Measurements from ENCODE around the gene PROKR2. TPM values are rescaled to one million over a fixed set of nuclear protein-coding genes. Genes with fewer than 3 reads are reported as not detected.

Gene PROKR2
- total RNA-seq, 3 donors from 2014 or later (not counting 1 experiment from before 2014, with no cell fraction given) = not detected

DNA sequence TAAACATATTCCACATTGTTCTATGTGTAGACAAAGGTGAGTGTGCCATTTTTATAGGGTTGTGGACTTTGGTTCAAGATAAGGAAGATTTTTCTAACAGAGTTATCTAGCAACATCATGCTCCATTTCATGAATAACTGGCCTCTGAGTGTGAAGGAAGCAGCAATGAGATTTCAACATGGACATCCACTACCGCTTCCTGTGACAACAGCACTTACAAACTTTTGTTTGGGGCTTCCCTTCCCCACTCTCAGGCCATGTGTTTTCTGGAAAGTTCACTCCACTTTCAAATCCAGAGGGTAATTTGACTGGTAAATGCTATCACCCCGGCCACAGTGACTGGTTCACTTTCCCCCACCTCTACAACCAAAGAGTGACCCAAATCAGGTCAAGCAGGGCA lies 38.1 kb upstream of the PROKR2 start:
- no peaks in the 10 kb centered on the region for H3K9me3 ChIP-seq (ENCODE audit: control insufficient read depth, insufficient read depth, low read length)
- H3K9me3 Mint-ChIP-seq = peaks cover 0 to 3% of the 10 kb centered on the region in 2 donors
- H3K4me3 ChIP-seq (ENCODE audit: low read length) = no peak overlapping the region
- H3K4me3 Mint-ChIP-seq = no peak overlapping the region
- H3K4me1 ChIP-seq (ENCODE audit: control insufficient read depth, insufficient read depth, low read length) = no peaks in the 10 kb centered on the region
- ATAC-seq (no peak), DNase-seq (no peak)
- no peaks in the 10 kb centered on the region for H3K36me3 Mint-ChIP-seq
- no peaks in the 10 kb centered on the region for H3K27me3 ChIP-seq (ENCODE audit: control insufficient read depth, insufficient read depth, low read length)
- no peak overlapping the region for H3K27ac ChIP-seq (ENCODE audit: low read length)
- 92% methylated on average over 2 of the region's 2 CpGs for WGBS (ENCODE audit: insufficient coverage)
- no peaks in the 10 kb centered on the region for H3K36me3 ChIP-seq (ENCODE audit: control insufficient read depth, insufficient read depth, low read length)
- peaks cover 14 to 37% of the 10 kb centered on the region in 2 donors for H3K27me3 Mint-ChIP-seq (ENCODE audit: low read depth in 2 of 2)
- H3K27ac Mint-ChIP-seq = no peak overlapping the region
- intact Hi-C loops (cut with micrococcal nuclease) = no loop called here
- no peaks in the 10 kb centered on the region for H3K4me1 Mint-ChIP-seq
- TF ChIP-seq, protein P1, sequence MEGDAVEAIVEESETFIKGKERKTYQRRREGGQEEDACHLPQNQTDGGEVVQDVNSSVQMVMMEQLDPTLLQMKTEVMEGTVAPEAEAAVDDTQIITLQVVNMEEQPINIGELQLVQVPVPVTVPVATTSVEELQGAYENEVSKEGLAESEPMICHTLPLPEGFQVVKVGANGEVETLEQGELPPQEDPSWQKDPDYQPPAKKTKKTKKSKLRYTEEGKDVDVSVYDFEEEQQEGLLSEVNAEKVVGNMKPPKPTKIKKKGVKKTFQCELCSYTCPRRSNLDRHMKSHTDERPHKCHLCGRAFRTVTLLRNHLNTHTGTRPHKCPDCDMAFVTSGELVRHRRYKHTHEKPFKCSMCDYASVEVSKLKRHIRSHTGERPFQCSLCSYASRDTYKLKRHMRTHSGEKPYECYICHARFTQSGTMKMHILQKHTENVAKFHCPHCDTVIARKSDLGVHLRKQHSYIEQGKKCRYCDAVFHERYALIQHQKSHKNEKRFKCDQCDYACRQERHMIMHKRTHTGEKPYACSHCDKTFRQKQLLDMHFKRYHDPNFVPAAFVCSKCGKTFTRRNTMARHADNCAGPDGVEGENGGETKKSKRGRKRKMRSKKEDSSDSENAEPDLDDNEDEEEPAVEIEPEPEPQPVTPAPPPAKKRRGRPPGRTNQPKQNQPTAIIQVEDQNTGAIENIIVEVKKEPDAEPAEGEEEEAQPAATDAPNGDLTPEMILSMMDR (IDR thresholded peaks at IDR 0.05) = no peak

DNA sequence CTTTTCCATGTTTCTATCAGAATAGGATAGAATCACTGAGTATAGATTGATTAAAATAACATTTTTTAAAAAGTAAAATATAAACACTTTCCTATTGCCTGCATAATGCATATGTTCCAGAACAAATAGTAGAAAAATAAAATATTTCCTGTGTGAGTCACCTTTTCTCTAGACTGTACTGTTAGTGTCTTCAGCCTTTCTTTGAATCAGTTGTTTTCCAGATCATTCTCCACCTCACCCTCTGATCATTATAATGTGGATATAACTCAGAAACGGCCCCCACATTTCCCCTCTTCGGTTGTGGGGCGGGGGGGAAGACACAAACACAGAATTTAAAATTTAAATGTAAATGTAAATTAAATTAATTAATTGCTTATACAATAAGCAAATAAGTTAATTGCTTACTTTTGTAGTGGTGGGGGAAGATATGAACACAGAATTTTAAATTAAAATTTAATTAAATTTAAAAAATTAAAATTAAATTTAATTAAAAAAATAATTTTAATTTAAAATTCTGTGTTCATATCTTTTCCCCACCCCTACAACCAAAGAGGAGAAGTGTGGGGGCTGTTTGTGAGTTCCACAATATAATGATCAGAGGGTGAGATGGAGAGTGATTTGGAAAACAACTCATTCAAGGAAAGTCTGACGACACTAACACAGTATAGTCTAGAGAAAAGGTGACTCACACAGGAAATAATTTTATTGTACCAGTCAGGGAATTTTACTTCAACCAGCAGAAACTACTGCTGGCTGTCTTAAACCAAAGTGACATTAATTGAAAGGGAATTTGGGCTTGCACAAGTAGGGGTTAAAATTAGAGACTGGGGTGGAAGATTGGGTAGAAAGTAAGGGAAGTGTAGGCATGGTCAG lies 37.1 kb upstream of the PROKR2 start:
- ATAC-seq (no peak), DNase-seq (no peak)
- intact Hi-C loops (cut with micrococcal nuclease) = no loop called here
- TF ChIP-seq, protein P1 (IDR thresholded peaks at IDR 0.05) = no peak
- no peaks in the 10 kb centered on the region for H3K4me1 ChIP-seq (ENCODE audit: control insufficient read depth, insufficient read depth, low read length)
- Mint-ChIP-seq H3K4me3 (no peak overlapping the region), H3K4me1 (no peaks in the 10 kb centered on the region), H3K9me3 (peaks cover 0 to 3% of the 10 kb centered on the region in 2 donors), H3K27me3 (ENCODE audit: low read depth in 2 of 2) (peaks cover 14 to 37% of the 10 kb centered on the region in 2 donors), H3K36me3 (no peaks in the 10 kb centered on the region), H3K27ac (no peak overlapping the region)
- no CpG with 5 or more reads among the region's 4 CpGs for WGBS (ENCODE audit: insufficient coverage)
- H3K27ac ChIP-seq (ENCODE audit: low read length) = no peak overlapping the region
- H3K27me3 ChIP-seq (ENCODE audit: control insufficient read depth, insufficient read depth, low read length) = no peaks in the 10 kb centered on the region
- no peaks in the 10 kb centered on the region for H3K36me3 ChIP-seq (ENCODE audit: control insufficient read depth, insufficient read depth, low read length)
- no peak overlapping the region for H3K4me3 ChIP-seq (ENCODE audit: low read length)
- H3K9me3 ChIP-seq (ENCODE audit: control insufficient read depth, insufficient read depth, low read length) = no peaks in the 10 kb centered on the region

DNA sequence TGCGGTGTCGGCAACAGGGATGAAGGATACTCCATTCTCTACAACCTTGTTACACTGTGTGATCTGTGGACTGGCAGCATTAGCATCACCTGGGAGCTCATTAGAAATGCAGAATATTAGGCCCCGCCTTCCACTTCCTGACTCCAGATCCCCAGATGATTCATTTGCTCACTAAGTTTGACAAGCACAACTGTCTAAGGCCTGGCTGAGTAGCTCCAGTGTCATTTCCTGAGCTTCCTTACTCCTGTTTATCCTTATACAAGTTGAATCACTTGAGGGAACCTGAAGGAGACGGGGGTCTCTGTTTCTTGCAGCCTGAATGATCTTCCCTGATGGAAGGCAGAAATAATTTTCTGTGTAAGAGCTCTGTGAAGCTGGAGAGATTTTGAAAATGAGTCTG lies 32.7 kb upstream of the PROKR2 start:
- Mint-ChIP-seq H3K27ac (no peak overlapping the region), H3K4me3 (no peak overlapping the region), H3K9me3 (no peaks in the 10 kb centered on the region), H3K4me1 (no peaks in the 10 kb centered on the region), H3K36me3 (no peaks in the 10 kb centered on the region), H3K27me3 (ENCODE audit: low read depth in 2 of 2) (peaks cover 13 to 16% of the 10 kb centered on the region in 2 donors)
- WGBS (ENCODE audit: insufficient coverage) = 93% methylated on average over 4 of the region's 4 CpGs
- H3K27me3 ChIP-seq (ENCODE audit: control insufficient read depth, insufficient read depth, low read length) = no peaks in the 10 kb centered on the region
- H3K4me3 ChIP-seq (ENCODE audit: low read length) = no peak overlapping the region
- no peaks in the 10 kb centered on the region for H3K9me3 ChIP-seq (ENCODE audit: control insufficient read depth, insufficient read depth, low read length)
- no peaks in the 10 kb centered on the region for H3K36me3 ChIP-seq (ENCODE audit: control insufficient read depth, insufficient read depth, low read length)
- H3K4me1 ChIP-seq (ENCODE audit: control insufficient read depth, insufficient read depth, low read length) = no peaks in the 10 kb centered on the region
- H3K27ac ChIP-seq (ENCODE audit: low read length) = no peak overlapping the region
- DNase-seq = no peak
- TF ChIP-seq, protein P1 (IDR thresholded peaks at IDR 0.05) = no peak
- intact Hi-C loops (cut with micrococcal nuclease) = no loop called here
- ATAC-seq = no peak
